OCI-LY3 (cell line): Measurements from ENCODE around the gene STX16.

Source experiments
- CTCF ChIP-seq: fragments of 200-600, 300-600 bp; sonication (generic); IDR thresholded peaks from 2 replicates; pipeline ENCODE4 v1.5.1; 2014; ENCODE audit warnings: antibody characterized with exemption, low read length, low read depth
- EZH2phosphoT487 ChIP-seq: fragments of 200-600 bp; shearing (Covaris generic); IDR thresholded peaks from 2 replicates; pipeline ENCODE4 v1.6.1; 2018; ENCODE audit warnings: antibody characterized with exemption, mixed run types, low read depth

- TF ChIP-seq CTCF (no peak), EZH2phosphoT487 (no peak)
These were observed 5.7 kb downstream of the STX16 start for GRCh38 chr20:58656831-58657230.
